Measurements from ENCODE around the gene SELENOO. TPM values are rescaled to one million over a fixed set of nuclear protein-coding genes. Genes with fewer than 3 reads are reported as not detected.

Gene SELENOO
- polyA plus RNA-seq, 1 of the 3 experiments (the other 2 are of a cell fraction): 26.7 TPM

GRCh38 chr22:50249341-50250248 lies 48.8 kb downstream of the SELENOO start:
- ChIA-PET POLR2A (interaction anchor here (1.2 to 2.1 kb wide), 2 partner anchors 11 to 13 kb away, joined by 4 to 10 read pairs; no protein-coding TSS in a partner anchor), CTCF (interaction anchor here (0.7 to 4.3 kb wide), 8 partner anchors 8 to 276 kb away, joined by 3 to 72 read pairs (median 19); partner anchors contain the start of genes DENND6B, MAPK11 and SCO2)
- Histone ChIP-seq H3F3A (replicated peaks; ENCODE audit: insufficient read depth) (peaks cover 32% of the 10 kb centered on the region), H3K27me3 (ENCODE audit: insufficient read depth) (no peaks in the 10 kb centered on the region), H3K9ac (0 out of 2 replicates have a peak overlapping the region, but pooled peaks have one; percentile 92), H3K4me3 (ENCODE audit: low read depth in 2 of 2, low read length in 1 of 2) (peak overlapping the region; percentile 80 to 89; a peak in 3 of 4 replicates), H2AFZ (ENCODE audit: low read depth) (no peak overlapping the region), H3K4me2 (peak overlapping the region; percentile 99), H3K4me1 (ENCODE audit: control insufficient read depth in 1 of 2, insufficient read depth in 2 of 2, low read depth in 1 of 2, low read length in 1 of 2) (peaks cover 9 to 59% of the 10 kb centered on the region in 2 experiments; a peak in 2 of 4 replicates), H4K20me1 (ENCODE audit: insufficient read depth) (0 out of 2 replicates have a peak, but pooled peaks cover 7% of the 10 kb centered on the region), H3K9me2 (no peaks in the 10 kb centered on the region), H3K27ac (ENCODE audit: low read depth in 2 of 2, low read length in 1 of 2) (peak overlapping the region; percentile 62 to 86; a peak in 2 of 4 replicates), H3K36me3 (replicated peaks in 1 of 2; ENCODE audit: control insufficient read depth in 1 of 2, insufficient read depth in 2 of 2, low read length in 1 of 2) (peaks cover 5 to 30% of the 10 kb centered on the region in 2 experiments), H3K9me3 (no peaks in the 10 kb centered on the region), H3K79me2 (ENCODE audit: insufficient read depth) (peaks cover 33% of the 10 kb centered on the region)
- TF ChIP-seq SMC3 (IDR thresholded peaks at IDR 0.05; ENCODE audit: low read depth, low read length) (no peak), SIN3A (IDR thresholded peaks at IDR 0.05; ENCODE audit: borderline replicate concordance, low read depth, low read length) (no peak), GATA2 (CRISPR knock-in tag; IDR thresholded peaks at IDR 0.05) (no peak), EP300 (IDR thresholded peaks at IDR 0.05; ENCODE audit: borderline replicate concordance in 1 of 2, low read depth in 1 of 2, low read length in 1 of 2) (no peak), CHD2 (IDR thresholded peaks at IDR 0.05; ENCODE audit: low read length, partially characterized antibody) (no peak), PBX3 (IDR thresholded peaks at IDR 0.05) (no peak), JUND (IDR thresholded peaks at IDR 0.05) (no peak), RAD21 (IDR thresholded peaks at IDR 0.05; ENCODE audit: low read length) (no peak), FOXM1 (IDR thresholded peaks at IDR 0.05; ENCODE audit: low read depth) (no peak), ZBTB33 (IDR thresholded peaks at IDR 0.05; ENCODE audit: borderline replicate concordance, low read depth) (no peak), ELF1 (IDR thresholded peaks at IDR 0.05) (no peak), FOXJ3 (CRISPR knock-in tag; IDR thresholded peaks at IDR 0.05) (no peak)
- 93% methylated on average over 8 of the region's 32 CpGs for WGBS (ENCODE audit: low lambda C conversion rate)
- DNase-seq: no peak

GRCh38 chr22:50250249-50250554 lies 49.4 kb downstream of the SELENOO start:
- Histone ChIP-seq H3K4me1 (ENCODE audit: control insufficient read depth in 1 of 2, insufficient read depth in 2 of 2, low read depth in 1 of 2, low read length in 1 of 2) (peaks cover 9 to 59% of the 10 kb centered on the region in 2 experiments; a peak in 2 of 4 replicates), H2AFZ (ENCODE audit: low read depth) (no peak overlapping the region), H3K36me3 (replicated peaks in 1 of 2; ENCODE audit: control insufficient read depth in 1 of 2, insufficient read depth in 2 of 2, low read length in 1 of 2) (peaks cover 5 to 33% of the 10 kb centered on the region in 2 experiments), H3F3A (replicated peaks; ENCODE audit: insufficient read depth) (peaks cover 32% of the 10 kb centered on the region), H3K4me2 (peak overlapping the region; percentile 99), H3K9me3 (no peaks in the 10 kb centered on the region), H3K79me2 (ENCODE audit: insufficient read depth) (peaks cover 32% of the 10 kb centered on the region; the same call in 1 of the 2 replicates), H3K27ac (ENCODE audit: low read depth in 2 of 2, low read length in 1 of 2) (peak overlapping the region; percentile 62 to 86; a peak in 3 of 4 replicates), H3K4me3 (ENCODE audit: low read depth in 2 of 2, low read length in 1 of 2) (peak overlapping the region; percentile 80 to 89), H3K9ac (peak overlapping the region; percentile 92), H4K20me1 (ENCODE audit: insufficient read depth) (0 out of 2 replicates have a peak, but pooled peaks cover 7% of the 10 kb centered on the region), H3K9me2 (no peaks in the 10 kb centered on the region), H3K27me3 (ENCODE audit: insufficient read depth) (no peaks in the 10 kb centered on the region)
- POLR2A ChIA-PET: interaction anchor here (1.2 to 2.1 kb wide), 2 partner anchors 10 to 13 kb away, joined by 4 to 10 read pairs; no protein-coding TSS in a partner anchor
- CTCF ChIA-PET: interaction anchor here (0.7 to 4.3 kb wide), 8 partner anchors 8 to 275 kb away, joined by 3 to 72 read pairs (median 20); partner anchors contain the start of genes DENND6B, MAPK11, MAPK12 and SCO2
- WGBS (ENCODE audit: low lambda C conversion rate): 85% methylated on average over 7 of the region's 11 CpGs
- no peak for DNase-seq
- no peak for TF ChIP-seq RFX5 (IDR thresholded peaks at IDR 0.05; ENCODE audit: low read length)
- TF ChIP-seq GABPA (IDR thresholded peaks at IDR 0.05; ENCODE audit: low read depth): no peak
- TF ChIP-seq TEAD4 (IDR thresholded peaks at IDR 0.05; ENCODE audit: borderline replicate concordance, insufficient read depth): no peak
- TF ChIP-seq MXI1 (IDR thresholded peaks at IDR 0.05; ENCODE audit: low read depth, low read length): no peak
- no peak for TF ChIP-seq MAX (IDR thresholded peaks at IDR 0.05; ENCODE audit: low read depth)
- no peak for TF ChIP-seq TAF1 (IDR thresholded peaks at IDR 0.05; ENCODE audit: borderline replicate concordance, low read depth, low read length)
- no peak for TF ChIP-seq MEF2A (IDR thresholded peaks at IDR 0.05; ENCODE audit: borderline replicate concordance, low read depth)
- no peak for TF ChIP-seq RXRA (IDR thresholded peaks at IDR 0.05; ENCODE audit: borderline replicate concordance, low read depth)
- TF ChIP-seq PBX3 (IDR thresholded peaks at IDR 0.05): no peak
